DOHH2 (cell line): ENCODE data around the gene KREMEN1.

Experiments used
- H3F3A ChIP-seq: fragments of 200-600 bp; sonication (generic), shearing (Covaris generic); 2 replicates; pipeline ENCODE4 v1.6.0; 2016; ENCODE audit warnings: antibody characterized with exemption, mild to moderate bottlenecking; ENCODE audit not compliant: control insufficient read depth, insufficient read depth
- H3K27ac ChIP-seq: fragments of 200-600 bp; sonication (generic); 2 replicates; pipeline ENCODE4 v1.5.1; 2014; ENCODE audit warnings: low read depth, mild to moderate bottlenecking, low read length, moderate library complexity
- H3K27me3 ChIP-seq: fragments of 200-600 bp; sonication (generic); 2 replicates; pipeline ENCODE4 v1.6.1; 2014; ENCODE audit warnings: mild to moderate bottlenecking, low read length, mixed read lengths; ENCODE audit not compliant: control insufficient read depth
- H3K36me3 ChIP-seq: fragments of 200-600 bp; sonication (generic); 2 replicates; pipeline ENCODE4 v1.6.1; 2014; ENCODE audit warnings: mild to moderate bottlenecking, low read length, moderate library complexity, mixed read lengths; ENCODE audit not compliant: control insufficient read depth
- H3K4me1 ChIP-seq: fragments of 200-600 bp; sonication (generic); 2 replicates; pipeline ENCODE4 v1.6.1; 2014; ENCODE audit warnings: mild to moderate bottlenecking, low read length, mixed read lengths; ENCODE audit not compliant: control insufficient read depth
- H3K4me2 ChIP-seq: fragments of 200-600 bp; sonication (generic); 2 replicates; pipeline ENCODE4 v1.6.0; 2014; ENCODE audit warnings: mild to moderate bottlenecking, low read length, moderate library complexity
- H3K4me3 ChIP-seq: fragments of 200-600 bp; sonication (generic); 2 replicates; pipeline ENCODE4 v1.5.1; 2014; ENCODE audit warnings: mild to moderate bottlenecking, low read length, mixed read lengths
- H3K79me2 ChIP-seq: fragments of 200-600 bp; sonication (generic); 2 replicates; pipeline ENCODE4 v1.6.1; 2014; ENCODE audit warnings: mild to moderate bottlenecking, low read length, mixed read lengths; ENCODE audit not compliant: control insufficient read depth
- H3K9me2 ChIP-seq: fragments of 200-600 bp; sonication (generic); replicated peaks from 2 replicates; pipeline ENCODE4 v1.6.1; 2014; ENCODE audit warnings: mild to moderate bottlenecking, low read length, mixed read lengths; ENCODE audit not compliant: control insufficient read depth
- H3K9me3 ChIP-seq: fragments of 200-600 bp; sonication (generic); 2 replicates; pipeline ENCODE4 v1.6.1; 2014; ENCODE audit warnings: antibody characterized with exemption, low read length, mixed read lengths; ENCODE audit not compliant: control insufficient read depth, insufficient read depth
- H4K20me1 ChIP-seq: fragments of 200-600 bp; sonication (generic); 2 replicates; pipeline ENCODE4 v1.6.0; 2014; ENCODE audit warnings: low read depth, mild to moderate bottlenecking, antibody characterized with exemption, low read length, moderate library complexity; ENCODE audit not compliant: control insufficient read depth, insufficient read depth
- CTCF ChIP-seq: fragments of 200-600 bp; sonication (generic); IDR thresholded peaks from one replicate; pipeline ENCODE4 v1.5.1; 2014; ENCODE audit warnings: antibody characterized with exemption, mild to moderate bottlenecking, low read depth, low read length; ENCODE audit not compliant: poor library complexity, severe bottlenecking
- EZH2phosphoT487 ChIP-seq: fragments of 200-600 bp; sonication (generic); IDR thresholded peaks from 2 replicates; pipeline ENCODE4 v1.6.1; 2017; ENCODE audit warnings: borderline replicate concordance, mild to moderate bottlenecking, antibody characterized with exemption, low read length, moderate library complexity, mixed read lengths

The KREMEN1 gene

GRCh38 chr22:29203488-29204454 is 130.9 kb downstream of the KREMEN1 start:
- H3K9me2 ChIP-seq: no peaks in the 10 kb centered on the region
- H3K36me3 ChIP-seq: no peaks in the 10 kb centered on the region
- H3K4me2 ChIP-seq: no peak overlapping the region
- H3K4me3 ChIP-seq: no peak overlapping the region
- peaks cover 45% of the 10 kb centered on the region for H3K27me3 ChIP-seq
- H4K20me1 ChIP-seq: 0 out of 2 replicates have a peak, but pooled peaks cover 4% of the 10 kb centered on the region
- H3F3A ChIP-seq: no peaks in the 10 kb centered on the region
- TF ChIP-seq EZH2phosphoT487: no peak
- TF ChIP-seq CTCF: no peak
- peaks cover 18% of the 10 kb centered on the region for H3K4me1 ChIP-seq
- H3K9me3 ChIP-seq: no peaks in the 10 kb centered on the region
- H3K27ac ChIP-seq: no peak overlapping the region
- H3K79me2 ChIP-seq: no peaks in the 10 kb centered on the region

- H3K27me3 ChIP-seq: peaks cover 53% of the 10 kb centered on the region
- no peak overlapping the region for H3K4me2 ChIP-seq
- no peaks in the 10 kb centered on the region for H3K9me3 ChIP-seq
- H3K27ac ChIP-seq: no peak overlapping the region
- H3K79me2 ChIP-seq: no peaks in the 10 kb centered on the region
- 0 out of 2 replicates have a peak, but pooled peaks cover 4% of the 10 kb centered on the region for H4K20me1 ChIP-seq
- H3F3A ChIP-seq: no peaks in the 10 kb centered on the region
- H3K9me2 ChIP-seq: no peaks in the 10 kb centered on the region
- H3K4me1 ChIP-seq: peaks cover 24% of the 10 kb centered on the region
- no peak overlapping the region for H3K4me3 ChIP-seq
- TF ChIP-seq EZH2phosphoT487: no peak
- TF ChIP-seq CTCF: no peak
- no peaks in the 10 kb centered on the region for H3K36me3 ChIP-seq
Measured at GRCh38 chr22:29204455-29205183, 131.8 kb downstream of the KREMEN1 start.

GRCh38 chr22:29205252-29205593 is 132.4 kb downstream of the KREMEN1 start:
- H3K4me3 ChIP-seq: no peak overlapping the region
- H3F3A ChIP-seq: no peaks in the 10 kb centered on the region
- no peaks in the 10 kb centered on the region for H3K9me2 ChIP-seq
- H4K20me1 ChIP-seq: 0 out of 2 replicates have a peak, but pooled peaks cover 4% of the 10 kb centered on the region
- H3K79me2 ChIP-seq: no peaks in the 10 kb centered on the region
- H3K9me3 ChIP-seq: no peaks in the 10 kb centered on the region
- no peak overlapping the region for H3K4me2 ChIP-seq
- peaks cover 53% of the 10 kb centered on the region for H3K27me3 ChIP-seq
- no peak overlapping the region for H3K27ac ChIP-seq
- H3K4me1 ChIP-seq: peaks cover 24% of the 10 kb centered on the region
- no peaks in the 10 kb centered on the region for H3K36me3 ChIP-seq
- TF ChIP-seq CTCF (no peak), EZH2phosphoT487 (no peak)
